GM12878 (cell line): ENCODE results near the gene LVRN. TPM values are rescaled to one million over a fixed set of nuclear protein-coding genes. Genes with fewer than 3 reads are reported as not detected.

Experiments used
- ATAC-seq: fragments of 200-7000 bp; cut with Tn5 transposase; 3 replicates; pipeline ENCODE4 v1.9.1; 2020; ENCODE audit warnings: mild to moderate bottlenecking, moderate library complexity
- BruUV-seq: library from RNA; stranded (reverse); fragments of 400-500 nt; replicated peaks from 2 replicates; lab custom pipeline; 2021; lab: Mats Ljungman, UMichigan
- CTCF ChIA-PET: fragments of 300-600 bp; sonication (Branson Sonifier 250); formaldehyde crosslinking; extraction: SDS; loops from one replicate; lab custom pipeline; 2021; ENCODE audit warnings: inconsistent platforms; lab: Yijun Ruan, JAX
- POLR2A ChIA-PET: fragments of 350-600 bp; formaldehyde crosslinking; extraction: SDS; loops from one replicate; lab custom pipeline; 2021; ENCODE audit warnings: inconsistent platforms; lab: Charles Lee
- RAD21 ChIA-PET: fragments of 300-600 bp; sonication (Branson Sonifier 250); formaldehyde crosslinking; loops from one replicate; lab custom pipeline; 2023; ENCODE audit warnings: antibody characterized with exemption; ENCODE audit not compliant: unreplicated experiment; lab: Charles Lee
- SMC1A ChIA-PET: fragments of 300-600 bp; sonication (Branson Sonifier 250); formaldehyde crosslinking; loops from one replicate; lab custom pipeline; 2023; ENCODE audit not compliant: unreplicated experiment, uncharacterized antibody; lab: Charles Lee
- DNase-seq: peaks from one replicate; pipeline ENCODE4 v3.0.0-alpha.2; 2011; ENCODE audit warnings: low read depth, low spot score
- FAIRE-seq: peaks from 3 replicates; lab custom pipeline; 2011; peaks lifted over from hg19 to GRCh38; lab: Jason Lieb, UNC
- H2AFZ ChIP-seq: 2 replicates; pipeline ENCODE4 v1.6.0; 2011; ENCODE audit warnings: low read depth, low read length, control low read depth; ENCODE audit not compliant: control insufficient read depth
- H3K27ac ChIP-seq: 2 replicates; pipeline ENCODE4 v1.5.1; 2011; ENCODE audit warnings: control low read depth; ENCODE audit not compliant: control insufficient read depth, insufficient read depth
- H3K27me3 ChIP-seq, 2 experiments: replicated peaks in 1 of 2; 2 replicates each; pipeline versions ENCODE4 v1.6.0 to v1.6.1; 2011; ENCODE audit warnings: low read length in 1 of 2; ENCODE audit not compliant: control insufficient read depth in 2 of 2, insufficient read depth in 2 of 2
- H3K36me3 ChIP-seq, 2 experiments: 2 replicates each; pipeline ENCODE4 v1.5.1; 2011; ENCODE audit warnings: low read length in 1 of 2; ENCODE audit not compliant: control insufficient read depth in 2 of 2, insufficient read depth in 2 of 2
- H3K4me1 ChIP-seq: 2 replicates; pipeline ENCODE4 v1.6.1; 2011; ENCODE audit warnings: mild to moderate bottlenecking, low read length, moderate library complexity, mixed read lengths; ENCODE audit not compliant: control insufficient read depth, insufficient read depth
- H3K4me2 ChIP-seq: 2 replicates; pipeline ENCODE4 v1.6.0; 2011; ENCODE audit warnings: control low read depth; ENCODE audit not compliant: control insufficient read depth, insufficient read depth
- H3K4me3 ChIP-seq: fragments of 200-600 bp; sonication (generic); 2 replicates; pipeline ENCODE4 v1.5.1; 2016
- H3K79me2 ChIP-seq: 2 replicates; pipeline ENCODE4 v1.6.0; 2011; ENCODE audit warnings: low read length; ENCODE audit not compliant: control insufficient read depth, insufficient read depth
- H3K9ac ChIP-seq: 2 replicates; pipeline ENCODE4 v1.8.0; 2011; ENCODE audit warnings: low read length, control low read depth, mixed read lengths; ENCODE audit not compliant: control insufficient read depth, insufficient read depth
- H3K9me3 ChIP-seq: replicated peaks from 3 replicates; pipeline ENCODE4 v1.5.1; 2011; ENCODE audit warnings: mild to moderate bottlenecking, low read length; ENCODE audit not compliant: control insufficient read depth, insufficient read depth
- H4K20me1 ChIP-seq: 2 replicates; pipeline ENCODE4 v1.6.0; 2011; ENCODE audit not compliant: control insufficient read depth, insufficient read depth
- BHLHE40 ChIP-seq, 2 experiments: fragments of 450-650 bp in 1 of 2; IDR thresholded peaks; 2 replicates each; pipeline ENCODE4 v1.6.1; 2011 to 2017; ENCODE audit warnings: low read depth in 2 of 2, borderline replicate concordance in 1 of 2, improper control_type of control experiment in 1 of 2, low read length in 1 of 2, mild to moderate bottlenecking in 1 of 2
- DPF2 ChIP-seq: fragments of 450-650 bp; IDR thresholded peaks from 2 replicates; pipeline ENCODE4 v1.6.1; 2017; ENCODE audit warnings: mild to moderate bottlenecking
- HCFC1 ChIP-seq: fragments of 150-350 bp; IDR thresholded peaks from 2 replicates; pipeline ENCODE4 v1.6.1; 2014; ENCODE audit warnings: low read length
- IKZF1 ChIP-seq: fragments of 450-650 bp; conservative IDR thresholded peaks from 2 replicates; pipeline ENCODE4 v1.6.1; 2017; ENCODE audit warnings: antibody characterized with exemption, mild to moderate bottlenecking
- KAT2A ChIP-seq: conservative IDR thresholded peaks from 2 replicates; pipeline ENCODE4 v1.6.1; 2011; ENCODE audit warnings: low read depth, low read length; ENCODE audit not compliant: control insufficient read depth
- NR2C2 ChIP-seq: IDR thresholded peaks from 2 replicates; pipeline ENCODE4 v1.6.1; 2011; ENCODE audit warnings: borderline replicate concordance, low read depth; ENCODE audit not compliant: control insufficient read depth, insufficient read length
- RUNX3 ChIP-seq: IDR thresholded peaks from 2 replicates; pipeline ENCODE4 v1.6.1; 2012; ENCODE audit warnings: low read length, inconsistent platforms
- SPI1 ChIP-seq: IDR thresholded peaks from 2 replicates; pipeline ENCODE4 v1.6.1; 2011; ENCODE audit warnings: low read depth, mild to moderate bottlenecking, low read length, moderate library complexity, borderline replicate concordance; ENCODE audit not compliant: insufficient read depth
- SREBF2 ChIP-seq: IDR thresholded peaks from 2 replicates; pipeline ENCODE4 v1.6.1; 2012; ENCODE audit warnings: mild to moderate bottlenecking, low read length
- STAT1 ChIP-seq: fragments of 450-650 bp; conservative IDR thresholded peaks from 2 replicates; pipeline ENCODE4 v1.6.1; 2014; ENCODE audit warnings: antibody characterized with exemption, mild to moderate bottlenecking
- SUZ12 ChIP-seq: fragments of 200-600 bp; sonication (generic); IDR thresholded peaks from one replicate; pipeline ENCODE4 v1.6.1; 2018; ENCODE audit warnings: antibody characterized with exemption, mild to moderate bottlenecking; ENCODE audit not compliant: unreplicated experiment
- YY1 ChIP-seq: IDR thresholded peaks from 2 replicates; pipeline ENCODE4 v1.6.1; 2011; ENCODE audit warnings: low read depth, mild to moderate bottlenecking, low read length
- WGBS: methylation state at CpG from one replicate; pipeline ENCODE4 v1.1.6; 2016; ENCODE audit warnings: low lambda C conversion rate; ENCODE audit not compliant: insufficient replicate concordance, insufficient coverage; ENCODE audit errors: missing lambda C conversion rate; 5-methylcytosine and 5-hydroxymethylcytosine counted together
- in situ Hi-C: fragments of 300-500 bp; cut with MboI; formaldehyde crosslinking; loops from 9 replicates; pipeline ENCODE4 v1.14.3; 2018; ENCODE audit warnings: mixed read lengths
- intact Hi-C: fragments of 100-400 bp; cut with micrococcal nuclease; formaldehyde crosslinking; loops from one replicate; pipeline ENCODE4 v1.14.2; 2022; ENCODE audit not compliant: unreplicated experiment
- polyA plus RNA-seq, 11 experiments: library from polyadenylated mRNA; depleted of rRNA in 4 of 11; unstranded in 6 of 11; stranded (reverse) in 5 of 11; fragments of >200 nt; fragmentation: Nextera tagmentation in 4 of 11; fragmentation: Illumina TruSeq in 1 of 11; extraction: Ambion mirVana in 4 of 11; extraction: Trizol in 1 of 11; gene quantifications; 1 replicate in 1 of 11; 2 replicates in 10 of 11; pipeline versions ENCODE4 v1.2.1 to v1.2.3, GENCODE V29; 2011 to 2016; ENCODE audit warnings: inconsistent platforms in 2 of 11, missing spikeins in 2 of 11, low read depth in 1 of 11
- total RNA-seq, 4 experiments: library from RNA; depleted of rRNA in 3 of 4; stranded (reverse); fragments of >200 nt in 3 of 4; fragmentation: Illumina TruSeq in 1 of 4; extraction: Trizol in 1 of 4; gene quantifications; 2 replicates each; pipeline versions ENCODE4 v1.2.1 to v1.2.3, GENCODE V29; 2013 to 2021
- TF ChIP-seq, protein P1 (sequence below): fragments of 450-650 bp; IDR thresholded peaks from 2 replicates; pipeline ENCODE4 v1.6.1; 2017; ENCODE audit warnings: borderline replicate concordance

The LVRN gene
- total and polyA plus RNA-seq, 10 of the 15 experiments (the other 5 are each of a cell fraction or from before 2014, with no cell fraction given), result 0.04 to 0.87 (median 0.11) TPM; not detected in 4

GRCh38 chr5:116075191-116075831, 113.0 kb downstream of the LVRN start:
- Histone ChIP-seq H3K4me3 (no peak overlapping the region), H2AFZ (no peak overlapping the region), H3K4me2 (no peak overlapping the region), H3K4me1 (peaks cover 18% of the 10 kb centered on the region), H3K27ac (no peak overlapping the region)
- POLR2A ChIA-PET, result no interaction called here
- peak; percentile 14 for ATAC-seq
- TF ChIP-seq, protein P1, sequence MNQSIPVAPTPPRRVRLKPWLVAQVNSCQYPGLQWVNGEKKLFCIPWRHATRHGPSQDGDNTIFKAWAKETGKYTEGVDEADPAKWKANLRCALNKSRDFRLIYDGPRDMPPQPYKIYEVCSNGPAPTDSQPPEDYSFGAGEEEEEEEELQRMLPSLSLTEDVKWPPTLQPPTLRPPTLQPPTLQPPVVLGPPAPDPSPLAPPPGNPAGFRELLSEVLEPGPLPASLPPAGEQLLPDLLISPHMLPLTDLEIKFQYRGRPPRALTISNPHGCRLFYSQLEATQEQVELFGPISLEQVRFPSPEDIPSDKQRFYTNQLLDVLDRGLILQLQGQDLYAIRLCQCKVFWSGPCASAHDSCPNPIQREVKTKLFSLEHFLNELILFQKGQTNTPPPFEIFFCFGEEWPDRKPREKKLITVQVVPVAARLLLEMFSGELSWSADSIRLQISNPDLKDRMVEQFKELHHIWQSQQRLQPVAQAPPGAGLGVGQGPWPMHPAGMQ, result no peak
- no peak for TF ChIP-seq KAT2A
- peak; percentile 20; the same call in 1 of the 2 replicates for TF ChIP-seq RUNX3
- TF ChIP-seq IKZF1, result 0 out of 2 replicates have a peak, but pooled peaks have one; percentile 24
- 0 out of 2 replicates have a peak, but pooled peaks have one; percentile 11 for TF ChIP-seq YY1
- no peak for TF ChIP-seq SREBF2
- TF ChIP-seq SUZ12, result no peak
- no peak for TF ChIP-seq STAT1
- TF ChIP-seq HCFC1, result no peak
- TF ChIP-seq DPF2, result 0 out of 2 replicates have a peak, but pooled peaks have one; percentile 14
- no peak for TF ChIP-seq NR2C2
- 0 out of 2 replicates have a peak, but pooled peaks have one; percentile 7 for TF ChIP-seq SPI1
- peak in 1 of 2 experiments; percentile 33; a peak in 1 of 4 replicates for TF ChIP-seq BHLHE40 (IDR thresholded peaks at IDR 0.05; ENCODE audit: borderline replicate concordance in 1 of 2, low read depth in 2 of 2, low read length in 1 of 2)
- TF ChIP-seq, all 136 proteins: peak for 6
- no TSS peak for BruUV-seq
- CTCF ChIA-PET, result interaction anchor here (0.9 to 1.4 kb wide), 4 partner anchors 9 to 443 kb away, joined by 3 to 4 read pairs (median 4); partner anchors contain the start of gene COMMD10
- SMC1A ChIA-PET, result interaction anchor here (0.5 to 1.7 kb wide), 3 partner anchors 36 to 475 kb away, joined by 3 to 6 read pairs (median 3); no protein-coding TSS in a partner anchor
- no peak overlapping the region for H3K9ac ChIP-seq
- H3K27me3 ChIP-seq, result peaks cover under 1 to 1% of the 10 kb centered on the region in 2 experiments; a peak in 3 of 4 replicates
- WGBS, result 30% methylated on average over 6 of the region's 6 CpGs
- no peak for DNase-seq
- intact Hi-C loops (loop anchor here (10.0 kb wide), 1 partner anchor 531 kb away; the partner anchor contains the start of gene FEM1C), in situ Hi-C loops (no loop called here)
- no peak for FAIRE-seq
- H3K79me2 ChIP-seq, result no peaks in the 10 kb centered on the region
- H3K36me3 ChIP-seq, result no peaks in the 10 kb centered on the region
- no peaks in the 10 kb centered on the region for H4K20me1 ChIP-seq
- no peaks in the 10 kb centered on the region for H3K9me3 ChIP-seq
- RAD21 ChIA-PET, result interaction anchor here (0.9 to 1.7 kb wide), 3 partner anchors 41 to 230 kb away, joined by 4 to 5 read pairs (median 4); no protein-coding TSS in a partner anchor
